Hepatocyte (in vitro differentiated cells): Measurements from ENCODE around the gene B4GALT2.

Experiments
- EZH2 ChIP-seq: fragments of 200-600 bp; sonication (generic); IDR thresholded peaks from 2 replicates; pipeline ENCODE4 v1.6.1; 2016; ENCODE audit warnings: antibody characterized with exemption, mild to moderate bottlenecking, borderline replicate concordance
- TF ChIP-seq, protein P1 (sequence below): fragments of 200-600 bp; sonication (generic); IDR thresholded peaks from 2 replicates; pipeline ENCODE4 v1.5.1; 2016; ENCODE audit warnings: antibody characterized with exemption, mild to moderate bottlenecking; ENCODE audit not compliant: poor library complexity

DNA sequence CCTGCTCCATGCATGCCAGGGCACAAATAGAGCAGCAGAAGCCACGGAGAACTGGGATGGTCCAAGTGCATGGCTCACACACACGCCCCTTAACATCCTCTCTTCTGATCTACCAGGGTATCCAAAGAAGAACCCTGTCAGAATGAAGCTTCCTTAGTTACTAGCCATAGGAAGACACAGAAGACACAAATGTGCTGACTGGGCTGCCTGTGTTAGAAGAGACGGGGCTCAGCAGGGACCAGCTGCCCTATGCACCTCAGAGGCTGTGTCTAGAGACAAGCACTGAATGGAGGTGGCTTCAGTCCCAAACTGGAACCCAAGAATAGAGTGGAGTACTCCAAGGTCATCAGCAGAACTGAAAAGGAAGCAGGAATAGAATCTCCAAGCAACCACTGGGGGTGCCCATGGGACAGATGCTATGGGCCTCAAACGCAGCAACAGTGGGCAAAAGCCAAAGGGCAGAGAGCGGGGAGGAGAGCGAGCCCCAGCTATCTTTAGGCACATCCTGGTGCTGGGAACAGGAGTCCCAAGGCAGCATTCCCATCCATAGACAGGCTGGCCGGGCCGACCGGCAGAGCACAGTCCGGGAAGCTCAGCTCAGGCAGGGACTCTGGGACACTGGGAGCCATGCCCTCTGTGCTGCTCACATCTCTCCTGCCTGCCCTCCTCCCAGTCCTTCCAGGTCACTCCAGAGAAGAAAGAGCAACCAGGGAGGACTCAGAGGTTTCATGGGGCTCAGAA lies 42.7 kb downstream of the B4GALT2 start:
- TF ChIP-seq, protein P1, sequence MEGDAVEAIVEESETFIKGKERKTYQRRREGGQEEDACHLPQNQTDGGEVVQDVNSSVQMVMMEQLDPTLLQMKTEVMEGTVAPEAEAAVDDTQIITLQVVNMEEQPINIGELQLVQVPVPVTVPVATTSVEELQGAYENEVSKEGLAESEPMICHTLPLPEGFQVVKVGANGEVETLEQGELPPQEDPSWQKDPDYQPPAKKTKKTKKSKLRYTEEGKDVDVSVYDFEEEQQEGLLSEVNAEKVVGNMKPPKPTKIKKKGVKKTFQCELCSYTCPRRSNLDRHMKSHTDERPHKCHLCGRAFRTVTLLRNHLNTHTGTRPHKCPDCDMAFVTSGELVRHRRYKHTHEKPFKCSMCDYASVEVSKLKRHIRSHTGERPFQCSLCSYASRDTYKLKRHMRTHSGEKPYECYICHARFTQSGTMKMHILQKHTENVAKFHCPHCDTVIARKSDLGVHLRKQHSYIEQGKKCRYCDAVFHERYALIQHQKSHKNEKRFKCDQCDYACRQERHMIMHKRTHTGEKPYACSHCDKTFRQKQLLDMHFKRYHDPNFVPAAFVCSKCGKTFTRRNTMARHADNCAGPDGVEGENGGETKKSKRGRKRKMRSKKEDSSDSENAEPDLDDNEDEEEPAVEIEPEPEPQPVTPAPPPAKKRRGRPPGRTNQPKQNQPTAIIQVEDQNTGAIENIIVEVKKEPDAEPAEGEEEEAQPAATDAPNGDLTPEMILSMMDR, result no peak
- no peak for TF ChIP-seq EZH2
